Activated CD4-positive, CD25-positive, alpha-beta regulatory T cell treated with anti-CD3 and anti-CD28 coated beads, Interleukin-2, amount 50 U/mL, for 72 hours (primary cell): ENCODE results near the gene MICU1.
"Not testable (repeated sequence)": the region's sequence is repeated elsewhere in the genome, so short reads cannot be mapped to it uniquely, and the experiment has no call there.

ENCODE experiments used
- DNase-seq: peaks from one replicate; pipeline ENCODE4 v3.0.0; 2021

Gene MICU1

GRCh38 chr10:72337722-72338121 lies 288.2 kb downstream of the MICU1 start:
- DNase-seq: no peak

- DNase-seq: peak; percentile 76
These were observed 288.7 kb downstream of the MICU1 start for GRCh38 chr10:72337039-72337629.

- DNase-seq: no peak
These were observed 289.4 kb downstream of the MICU1 start for GRCh38 chr10:72336259-72337038.

- peak; percentile 62 for DNase-seq
These were observed 290.3 kb downstream of the MICU1 start for GRCh38 chr10:72335394-72336258.

- DNase-seq: peak; percentile 77
These were observed 291.0 kb downstream of the MICU1 start for GRCh38 chr10:72334825-72335393.

GRCh38 chr10:72334196-72334824 lies 291.6 kb downstream of the MICU1 start:
- DNase-seq: no peak

- DNase-seq: no peak
These were observed 292.5 kb downstream of the MICU1 start for GRCh38 chr10:72333112-72334015.

GRCh38 chr10:72332423-72333111 lies 293.3 kb downstream of the MICU1 start:
- no peak for DNase-seq

- peak; percentile 87 for DNase-seq
These were observed 294.1 kb downstream of the MICU1 start for GRCh38 chr10:72331575-72332422.

GRCh38 chr10:72330069-72330426 lies 295.8 kb downstream of the MICU1 start:
- no peak for DNase-seq

- no peak for DNase-seq
These were observed 296.4 kb downstream of the MICU1 start for GRCh38 chr10:72329290-72330068.

- no peak for DNase-seq
These were observed 297.1 kb downstream of the MICU1 start for GRCh38 chr10:72328829-72329204.

GRCh38 chr10:72328045-72328828 lies 297.6 kb downstream of the MICU1 start:
- no peak for DNase-seq

- peak; percentile 78 for DNase-seq
These were observed 298.9 kb downstream of the MICU1 start for GRCh38 chr10:72326665-72327603.

GRCh38 chr10:72325243-72326175 lies 300.4 kb downstream of the MICU1 start:
- not testable (repeated sequence) for DNase-seq

- DNase-seq: peak; percentile 30
These were observed 302.1 kb downstream of the MICU1 start for GRCh38 chr10:72323771-72324191.
